ENCODE results near the gene CELA2A. TPM values are rescaled to one million over a fixed set of nuclear protein-coding genes. Genes with fewer than 3 reads are reported as not detected.

CELA2A gene
- total RNA-seq, 1 experiment from 2014 or later: not detected

GRCh38 chr1:15423355-15424077 lies 33.0 kb upstream of the CELA2A start:
- ChIA-PET CTCF (interaction anchor here (0.6 to 13.2 kb wide), 5 partner anchors 7 to 135 kb away, joined by 3 to 165 read pairs (median 4); partner anchors contain the start of gene EFHD2), POLR2A (interaction anchor here (0.8 kb wide), 1 partner anchor 9 kb away, joined by 6 read pairs; no protein-coding TSS in a partner anchor)
- no peak for TF ChIP-seq CTCF (IDR thresholded peaks at IDR 0.05; ENCODE audit: unreplicated experiment)
- Mint-ChIP-seq H3K4me1 (ENCODE audit: insufficient read depth, unreplicated experiment) (peaks cover 23% of the 10 kb centered on the region), H3K27me3 (ENCODE audit: insufficient read depth, unreplicated experiment) (no peaks in the 10 kb centered on the region), H3K27ac (ENCODE audit: low read depth, unreplicated experiment) (no peak overlapping the region), H3K4me3 (ENCODE audit: unreplicated experiment) (no peak overlapping the region), H3K36me3 (ENCODE audit: insufficient read depth, unreplicated experiment) (peaks cover 27% of the 10 kb centered on the region), H3K9me3 (ENCODE audit: unreplicated experiment) (no peaks in the 10 kb centered on the region)
- BruUV-seq (replicated peaks): no TSS peak
- intact Hi-C loops (cut with micrococcal nuclease): no loop called here
- no peak for DNase-seq (ENCODE audit: unreplicated experiment)

DNA sequence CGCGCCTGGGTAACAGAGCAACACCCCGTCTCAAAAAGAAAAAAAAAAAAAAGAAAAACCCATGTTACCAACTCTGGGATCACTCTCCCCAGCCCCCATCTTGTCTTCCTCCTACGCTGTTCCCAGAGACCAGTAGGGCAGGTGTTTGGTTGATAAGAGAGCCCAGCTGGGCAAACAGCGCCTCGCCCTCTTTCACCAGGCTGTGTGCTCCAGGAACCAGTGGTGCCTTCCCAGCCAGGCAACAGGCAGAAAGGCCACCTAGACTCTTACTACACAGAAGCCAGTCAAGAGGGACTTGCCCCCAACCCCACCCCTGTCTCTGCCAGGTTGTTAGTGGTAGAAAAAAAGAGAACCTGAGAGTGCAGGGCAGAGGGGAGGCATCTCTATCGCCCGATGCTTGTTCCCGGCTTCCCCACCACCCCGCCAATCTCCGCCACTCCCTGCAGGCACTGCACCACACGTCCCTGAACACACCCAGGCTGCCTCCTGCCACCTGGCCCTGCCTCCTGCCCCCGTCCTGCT lies 32.3 kb upstream of the CELA2A start:
- Mint-ChIP-seq H3K27me3 (ENCODE audit: insufficient read depth, unreplicated experiment) (no peaks in the 10 kb centered on the region), H3K9me3 (ENCODE audit: unreplicated experiment) (no peaks in the 10 kb centered on the region), H3K27ac (ENCODE audit: low read depth, unreplicated experiment) (peak overlapping the region; percentile 64), H3K4me3 (ENCODE audit: unreplicated experiment) (no peak overlapping the region), H3K4me1 (ENCODE audit: insufficient read depth, unreplicated experiment) (peaks cover 19% of the 10 kb centered on the region), H3K36me3 (ENCODE audit: insufficient read depth, unreplicated experiment) (peaks cover 28% of the 10 kb centered on the region)
- POLR2A ChIA-PET: interaction anchor here (0.8 kb wide), 1 partner anchor 10 kb away, joined by 6 read pairs; no protein-coding TSS in a partner anchor
- CTCF ChIA-PET: interaction anchor here (0.6 to 13.2 kb wide), 4 partner anchors 7 to 100 kb away, joined by 3 to 165 read pairs (median 12); partner anchors contain the start of gene EFHD2
- intact Hi-C loops (cut with micrococcal nuclease): no loop called here
- no TSS peak for BruUV-seq (replicated peaks)
- no peak for TF ChIP-seq CTCF (IDR thresholded peaks at IDR 0.05; ENCODE audit: unreplicated experiment)
- no peak for DNase-seq (ENCODE audit: unreplicated experiment)

DNA sequence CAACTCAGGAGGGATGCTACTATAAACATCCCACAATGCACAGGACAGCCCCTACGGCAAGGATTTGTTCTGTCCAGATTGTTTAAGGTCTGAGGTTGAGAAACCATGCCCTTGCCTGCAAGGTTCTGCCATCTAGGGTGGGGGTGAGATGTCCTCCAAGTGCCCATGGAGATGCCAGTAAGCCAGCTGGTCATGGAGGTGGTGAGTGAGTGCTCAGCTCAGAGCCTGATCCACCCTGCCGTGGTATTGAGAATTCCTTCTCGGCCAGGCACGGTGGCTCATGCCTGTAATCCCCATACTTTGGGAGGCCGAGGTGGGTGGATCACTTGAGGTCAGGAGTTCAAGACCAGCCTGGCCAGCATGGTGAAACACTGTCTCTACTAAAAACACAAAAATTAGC lies 31.6 kb upstream of the CELA2A start:
- no peak for TF ChIP-seq CTCF (IDR thresholded peaks at IDR 0.05; ENCODE audit: unreplicated experiment)
- H3K4me1 Mint-ChIP-seq (ENCODE audit: insufficient read depth, unreplicated experiment): peaks cover 19% of the 10 kb centered on the region
- H3K36me3 Mint-ChIP-seq (ENCODE audit: insufficient read depth, unreplicated experiment): peaks cover 28% of the 10 kb centered on the region
- no peak overlapping the region for H3K4me3 Mint-ChIP-seq (ENCODE audit: unreplicated experiment)
- no TSS peak for BruUV-seq (replicated peaks)
- intact Hi-C loops (cut with micrococcal nuclease): no loop called here
- peak overlapping the region; percentile 64 for H3K27ac Mint-ChIP-seq (ENCODE audit: low read depth, unreplicated experiment)
- no peaks in the 10 kb centered on the region for H3K9me3 Mint-ChIP-seq (ENCODE audit: unreplicated experiment)
- no peak for DNase-seq (ENCODE audit: unreplicated experiment)
- no peaks in the 10 kb centered on the region for H3K27me3 Mint-ChIP-seq (ENCODE audit: insufficient read depth, unreplicated experiment)
- ChIA-PET POLR2A (interaction anchor here (0.6 to 1.3 kb wide), 2 partner anchors 12 to 24 kb away, joined by 3 to 5 read pairs; no protein-coding TSS in a partner anchor), CTCF (interaction anchor here (13.2 kb wide), 1 partner anchor 101 kb away, joined by 165 read pairs; no protein-coding TSS in a partner anchor)

DNA sequence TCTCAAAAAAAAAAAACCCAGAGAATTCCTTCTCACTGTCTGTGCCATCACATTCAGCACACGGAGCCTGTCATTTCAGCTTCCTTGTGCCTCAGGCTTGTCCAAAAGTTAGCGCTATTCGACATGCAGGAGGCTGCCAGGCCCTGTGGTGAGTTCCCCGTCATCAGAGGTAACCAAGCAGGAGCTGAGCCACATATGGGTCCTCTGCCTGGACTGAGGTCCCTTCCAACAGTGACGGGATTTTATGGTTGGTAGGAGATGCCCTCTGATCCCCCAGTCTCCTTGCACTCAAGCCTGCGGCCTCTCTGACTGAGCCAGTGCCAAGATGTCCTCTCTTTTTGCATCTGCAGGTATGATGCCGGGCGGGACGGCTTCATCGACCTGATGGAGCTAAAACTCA lies 31.0 kb upstream of the CELA2A start:
- ChIA-PET POLR2A (interaction anchor here (0.6 to 1.3 kb wide), 3 partner anchors 9 to 69 kb away, joined by 3 to 4 read pairs (median 3); no protein-coding TSS in a partner anchor), CTCF (interaction anchor here (13.2 kb wide), 1 partner anchor 102 kb away, joined by 165 read pairs; no protein-coding TSS in a partner anchor)
- no TSS peak for BruUV-seq (replicated peaks)
- intact Hi-C loops (cut with micrococcal nuclease): no loop called here
- peaks cover 19% of the 10 kb centered on the region for H3K4me1 Mint-ChIP-seq (ENCODE audit: insufficient read depth, unreplicated experiment)
- no peaks in the 10 kb centered on the region for H3K27me3 Mint-ChIP-seq (ENCODE audit: insufficient read depth, unreplicated experiment)
- DNase-seq (ENCODE audit: unreplicated experiment): no peak
- H3K27ac Mint-ChIP-seq (ENCODE audit: low read depth, unreplicated experiment): no peak overlapping the region
- H3K36me3 Mint-ChIP-seq (ENCODE audit: insufficient read depth, unreplicated experiment): peaks cover 28% of the 10 kb centered on the region
- no peaks in the 10 kb centered on the region for H3K9me3 Mint-ChIP-seq (ENCODE audit: unreplicated experiment)
- H3K4me3 Mint-ChIP-seq (ENCODE audit: unreplicated experiment): no peak overlapping the region
- TF ChIP-seq CTCF (IDR thresholded peaks at IDR 0.05; ENCODE audit: unreplicated experiment): no peak

Measured in MCF 10A (cell line).